ENCODE measurements around the gene AJM1. TPM values are rescaled to one million over a fixed set of nuclear protein-coding genes. Genes with fewer than 3 reads are reported as not detected.

The AJM1 gene
- total RNA-seq, 4 donors from 2014 or later: 0.32 to 2.3 (median 1.0) TPM

GRCh38 chr9:136858452-136858843 is 16.2 kb downstream of the AJM1 start:
- TF ChIP-seq POLR2A (IDR thresholded peaks at IDR 0.05): no peak
- no peak for TF ChIP-seq CTCF (IDR thresholded peaks at IDR 0.05)

GRCh38 chr9:136858844-136859757 is 16.8 kb downstream of the AJM1 start:
- H3K27ac ChIP-seq: peak overlapping the region in 3 of 4 donors; percentile 53 to 65 (median 54)
- H3K4me3 ChIP-seq: no peak overlapping the region
- TF ChIP-seq POLR2A (IDR thresholded peaks at IDR 0.05) (no peak), CTCF (IDR thresholded peaks at IDR 0.05) (no peak)
- H3K9me3 ChIP-seq: no peaks in the 10 kb centered on the region
- peaks cover 26 to 43% (median 30%) of the 10 kb centered on the region in 3 donors for H3K36me3 ChIP-seq
- H3K4me1 ChIP-seq: peaks cover 20 to 59% (median 21%) of the 10 kb centered on the region in 3 donors
- DNase-seq: no peak
- H3K27me3 ChIP-seq: no peaks in the 10 kb centered on the region
- WGBS, 2 donors: 0 to 29% methylated on average over 1 to 10 of the region's 20 CpGs
- intact Hi-C loops (cut with DNase I): loop anchor here (10.0 kb wide), 1 partner anchor 86 kb away; the partner anchor contains the start of genes C8G and FBXW5

More at GRCh38 chr9:136858452-136858843, 16.2 kb downstream of the AJM1 start:
- peaks cover 25 to 37% (median 26%) of the 10 kb centered on the region in 3 donors for H3K36me3 ChIP-seq
- H3K27me3 ChIP-seq: no peaks in the 10 kb centered on the region
- no CpG with 5 or more reads among the region's 15 CpGs for WGBS, 2 donors
- no peaks in the 10 kb centered on the region for H3K9me3 ChIP-seq
- H3K4me1 ChIP-seq: peaks cover 20 to 54% (median 21%) of the 10 kb centered on the region in 3 donors
- H3K27ac ChIP-seq: peak overlapping the region in 3 of 4 donors; percentile 53 to 65 (median 54)
- no peak for DNase-seq
- intact Hi-C loops (cut with DNase I): loop anchor here (10.0 kb wide), 1 partner anchor 86 kb away; the partner anchor contains the start of genes C8G and FBXW5
- H3K4me3 ChIP-seq: no peak overlapping the region

- DNase-seq: no peak
- no peaks in the 10 kb centered on the region for H3K27me3 ChIP-seq
- H3K9me3 ChIP-seq: no peaks in the 10 kb centered on the region
- H3K36me3 ChIP-seq: peaks cover 26 to 48% (median 30%) of the 10 kb centered on the region in 3 donors
- H3K4me3 ChIP-seq: no peak overlapping the region
- peaks cover 29 to 62% (median 34%) of the 10 kb centered on the region in 3 donors for H3K4me1 ChIP-seq
- no peak overlapping the region for H3K27ac ChIP-seq
- TF ChIP-seq CTCF (IDR thresholded peaks at IDR 0.05): no peak
- TF ChIP-seq POLR2A (IDR thresholded peaks at IDR 0.05): no peak
- WGBS, 2 donors: 60% methylated on average over 1 of the region's 9 CpGs; no CpG with 5 or more reads in 1 of the 2 donors
- intact Hi-C loops (cut with DNase I): no loop called here
Measured at GRCh38 chr9:136860529-136860928, 18.3 kb downstream of the AJM1 start.

- intact Hi-C loops (cut with DNase I): no loop called here
Measured at GRCh38 chr9:136860933-136861873, 18.9 kb downstream of the AJM1 start.

More at GRCh38 chr9:136860933-136861873, 18.9 kb downstream of the AJM1 start:
- H3K4me3 ChIP-seq: no peak overlapping the region
- H3K9me3 ChIP-seq: no peaks in the 10 kb centered on the region
- peaks cover 26 to 48% (median 30%) of the 10 kb centered on the region in 3 donors for H3K36me3 ChIP-seq
- DNase-seq: no peak
- no peaks in the 10 kb centered on the region for H3K27me3 ChIP-seq
- WGBS, 2 donors: 83% methylated on average over 11 of the region's 22 CpGs; no CpG with 5 or more reads in 1 of the 2 donors
- H3K4me1 ChIP-seq: peaks cover 31 to 64% (median 34%) of the 10 kb centered on the region in 3 donors
- no peak overlapping the region for H3K27ac ChIP-seq
- TF ChIP-seq CTCF (IDR thresholded peaks at IDR 0.05): no peak
- no peak for TF ChIP-seq POLR2A (IDR thresholded peaks at IDR 0.05)

Data from esophagus squamous epithelium (tissue), 5 donors.